ENCODE measurements around the gene VPS4A. TPM values are rescaled to one million over a fixed set of nuclear protein-coding genes. Genes with fewer than 3 reads are reported as not detected.

Gene VPS4A
- total RNA-seq, 1 experiment from 2014 or later, result 23.9 TPM

GRCh38 chr16:69363281-69363717 is 52.1 kb downstream of the VPS4A start:
- TF ChIP-seq POLR2AphosphoS5 (IDR thresholded peaks at IDR 0.05; ENCODE audit: low read depth, low read length), result no peak

DNA sequence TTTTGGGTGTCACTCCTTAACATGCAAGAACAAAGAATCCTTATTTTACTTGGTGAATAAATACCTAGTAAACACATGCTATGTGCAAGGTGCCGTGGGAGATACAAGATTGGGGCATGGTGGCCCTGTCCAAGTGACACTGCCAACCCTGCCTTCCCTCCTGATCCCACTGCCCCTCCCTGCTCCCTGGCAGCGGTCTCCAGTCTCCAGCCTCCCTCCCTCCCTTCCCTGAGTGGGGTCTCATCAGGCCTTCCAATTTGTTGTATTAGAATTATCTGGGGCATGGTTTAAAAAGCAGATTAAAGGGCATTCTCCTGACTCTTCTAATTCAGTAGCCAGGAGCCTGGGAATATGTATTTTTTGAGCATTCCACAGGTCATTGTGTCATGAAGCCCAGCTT is 52.9 kb downstream of the VPS4A start:
- ChIA-PET POLR2A (no interaction called here), CTCF (no interaction called here)
- DNase-seq (ENCODE audit: low read depth, low spot score) (no peak), ATAC-seq (no peak)
- Histone ChIP-seq H3K4me1 (ENCODE audit: control insufficient read depth, insufficient read depth, low read length) (no peaks in the 10 kb centered on the region), H3K36me3 (ENCODE audit: control insufficient read depth, insufficient read depth, low read length) (no peaks in the 10 kb centered on the region; the same call in 1 of the 2 replicates), H3K27ac (ENCODE audit: low read length) (no peak overlapping the region), H3K9me3 (ENCODE audit: control insufficient read depth, insufficient read depth, low read depth, low read length) (no peaks in the 10 kb centered on the region), H3K4me3 (ENCODE audit: low read depth in 2 of 2, low read length in 2 of 2) (no peak overlapping the region), H3K27me3 (ENCODE audit: control insufficient read depth, insufficient read depth, low read length) (no peaks in the 10 kb centered on the region)
- BruUV-seq (replicated peaks), result no TSS peak
- in situ Hi-C loops (cut with HindIII; ENCODE audit: low pct_unique_long_range_greater_than_20kb, low sequenced_read_pairs) (no loop called here), intact Hi-C loops (cut with micrococcal nuclease; ENCODE audit: unreplicated experiment) (no loop called here)
- TF ChIP-seq POLR2AphosphoS5 (IDR thresholded peaks at IDR 0.05; ENCODE audit: low read depth, low read length) (no peak), SIN3A (IDR thresholded peaks at IDR 0.05; ENCODE audit: borderline replicate concordance, insufficient read depth, low read depth, low read length) (no peak), TCF7L2 (IDR thresholded peaks at IDR 0.05; ENCODE audit: low read depth, low read length) (no peak)
- TF ChIP-seq, protein P1, sequence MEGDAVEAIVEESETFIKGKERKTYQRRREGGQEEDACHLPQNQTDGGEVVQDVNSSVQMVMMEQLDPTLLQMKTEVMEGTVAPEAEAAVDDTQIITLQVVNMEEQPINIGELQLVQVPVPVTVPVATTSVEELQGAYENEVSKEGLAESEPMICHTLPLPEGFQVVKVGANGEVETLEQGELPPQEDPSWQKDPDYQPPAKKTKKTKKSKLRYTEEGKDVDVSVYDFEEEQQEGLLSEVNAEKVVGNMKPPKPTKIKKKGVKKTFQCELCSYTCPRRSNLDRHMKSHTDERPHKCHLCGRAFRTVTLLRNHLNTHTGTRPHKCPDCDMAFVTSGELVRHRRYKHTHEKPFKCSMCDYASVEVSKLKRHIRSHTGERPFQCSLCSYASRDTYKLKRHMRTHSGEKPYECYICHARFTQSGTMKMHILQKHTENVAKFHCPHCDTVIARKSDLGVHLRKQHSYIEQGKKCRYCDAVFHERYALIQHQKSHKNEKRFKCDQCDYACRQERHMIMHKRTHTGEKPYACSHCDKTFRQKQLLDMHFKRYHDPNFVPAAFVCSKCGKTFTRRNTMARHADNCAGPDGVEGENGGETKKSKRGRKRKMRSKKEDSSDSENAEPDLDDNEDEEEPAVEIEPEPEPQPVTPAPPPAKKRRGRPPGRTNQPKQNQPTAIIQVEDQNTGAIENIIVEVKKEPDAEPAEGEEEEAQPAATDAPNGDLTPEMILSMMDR (IDR thresholded peaks at IDR 0.05), result no peak
- TF ChIP-seq, protein P2, sequence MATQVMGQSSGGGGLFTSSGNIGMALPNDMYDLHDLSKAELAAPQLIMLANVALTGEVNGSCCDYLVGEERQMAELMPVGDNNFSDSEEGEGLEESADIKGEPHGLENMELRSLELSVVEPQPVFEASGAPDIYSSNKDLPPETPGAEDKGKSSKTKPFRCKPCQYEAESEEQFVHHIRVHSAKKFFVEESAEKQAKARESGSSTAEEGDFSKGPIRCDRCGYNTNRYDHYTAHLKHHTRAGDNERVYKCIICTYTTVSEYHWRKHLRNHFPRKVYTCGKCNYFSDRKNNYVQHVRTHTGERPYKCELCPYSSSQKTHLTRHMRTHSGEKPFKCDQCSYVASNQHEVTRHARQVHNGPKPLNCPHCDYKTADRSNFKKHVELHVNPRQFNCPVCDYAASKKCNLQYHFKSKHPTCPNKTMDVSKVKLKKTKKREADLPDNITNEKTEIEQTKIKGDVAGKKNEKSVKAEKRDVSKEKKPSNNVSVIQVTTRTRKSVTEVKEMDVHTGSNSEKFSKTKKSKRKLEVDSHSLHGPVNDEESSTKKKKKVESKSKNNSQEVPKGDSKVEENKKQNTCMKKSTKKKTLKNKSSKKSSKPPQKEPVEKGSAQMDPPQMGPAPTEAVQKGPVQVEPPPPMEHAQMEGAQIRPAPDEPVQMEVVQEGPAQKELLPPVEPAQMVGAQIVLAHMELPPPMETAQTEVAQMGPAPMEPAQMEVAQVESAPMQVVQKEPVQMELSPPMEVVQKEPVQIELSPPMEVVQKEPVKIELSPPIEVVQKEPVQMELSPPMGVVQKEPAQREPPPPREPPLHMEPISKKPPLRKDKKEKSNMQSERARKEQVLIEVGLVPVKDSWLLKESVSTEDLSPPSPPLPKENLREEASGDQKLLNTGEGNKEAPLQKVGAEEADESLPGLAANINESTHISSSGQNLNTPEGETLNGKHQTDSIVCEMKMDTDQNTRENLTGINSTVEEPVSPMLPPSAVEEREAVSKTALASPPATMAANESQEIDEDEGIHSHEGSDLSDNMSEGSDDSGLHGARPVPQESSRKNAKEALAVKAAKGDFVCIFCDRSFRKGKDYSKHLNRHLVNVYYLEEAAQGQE (IDR thresholded peaks at IDR 0.05; ENCODE audit: insufficient read depth in 1 of 2, low read depth in 2 of 2, low read length in 1 of 2), result no peak

More at GRCh38 chr16:69363281-69363717, 52.1 kb downstream of the VPS4A start:
- no peak overlapping the region for H3K4me3 ChIP-seq (ENCODE audit: low read depth in 2 of 2, low read length in 2 of 2)
- H3K27ac ChIP-seq (ENCODE audit: low read length), result no peak overlapping the region
- in situ Hi-C loops (cut with HindIII; ENCODE audit: low pct_unique_long_range_greater_than_20kb, low sequenced_read_pairs), result no loop called here
- intact Hi-C loops (cut with micrococcal nuclease; ENCODE audit: unreplicated experiment), result no loop called here
- ChIA-PET CTCF (no interaction called here), POLR2A (interaction anchor here (0.7 kb wide), 1 partner anchor 21 kb away, joined by 3 read pairs; no protein-coding TSS in a partner anchor)
- no peaks in the 10 kb centered on the region; the same call in 1 of the 2 replicates for H3K36me3 ChIP-seq (ENCODE audit: control insufficient read depth, insufficient read depth, low read length)
- ATAC-seq, result no peak
- H3K4me1 ChIP-seq (ENCODE audit: control insufficient read depth, insufficient read depth, low read length), result no peaks in the 10 kb centered on the region
- no TSS peak for BruUV-seq (replicated peaks)
- no peaks in the 10 kb centered on the region for H3K27me3 ChIP-seq (ENCODE audit: control insufficient read depth, insufficient read depth, low read length)
- no peak for DNase-seq (ENCODE audit: low read depth, low spot score)
- no peaks in the 10 kb centered on the region for H3K9me3 ChIP-seq (ENCODE audit: control insufficient read depth, insufficient read depth, low read depth, low read length)

GRCh38 chr16:69365901-69366300 is 54.8 kb downstream of the VPS4A start:
- ChIA-PET CTCF (no interaction called here), POLR2A (no interaction called here)
- no peak overlapping the region for H3K27ac ChIP-seq (ENCODE audit: low read length)
- H3K4me1 ChIP-seq (ENCODE audit: control insufficient read depth, insufficient read depth, low read length), result no peaks in the 10 kb centered on the region
- no peak for TF ChIP-seq TCF7L2 (IDR thresholded peaks at IDR 0.05; ENCODE audit: low read depth, low read length)
- no peak for TF ChIP-seq POLR2AphosphoS5 (IDR thresholded peaks at IDR 0.05; ENCODE audit: low read depth, low read length)
- TF ChIP-seq, protein P2 (IDR thresholded peaks at IDR 0.05; ENCODE audit: insufficient read depth in 1 of 2, low read depth in 2 of 2, low read length in 1 of 2), result no peak
- no peak for TF ChIP-seq SIN3A (IDR thresholded peaks at IDR 0.05; ENCODE audit: borderline replicate concordance, insufficient read depth, low read depth, low read length)
- TF ChIP-seq, protein P1 (IDR thresholded peaks at IDR 0.05), result no peak
- intact Hi-C loops (cut with micrococcal nuclease; ENCODE audit: unreplicated experiment), result no loop called here
- H3K27me3 ChIP-seq (ENCODE audit: control insufficient read depth, insufficient read depth, low read length), result no peaks in the 10 kb centered on the region
- in situ Hi-C loops (cut with HindIII; ENCODE audit: low pct_unique_long_range_greater_than_20kb, low sequenced_read_pairs), result no loop called here
- H3K4me3 ChIP-seq (ENCODE audit: low read depth in 2 of 2, low read length in 2 of 2), result no peak overlapping the region
- DNase-seq (ENCODE audit: low read depth, low spot score) (no peak), ATAC-seq (no peak)
- BruUV-seq (replicated peaks), result no TSS peak
- no peaks in the 10 kb centered on the region for H3K9me3 ChIP-seq (ENCODE audit: control insufficient read depth, insufficient read depth, low read depth, low read length)
- H3K36me3 ChIP-seq (ENCODE audit: control insufficient read depth, insufficient read depth, low read length), result peaks cover 7% of the 10 kb centered on the region
